ENCODE measurements around the gene SRC.

The SRC gene

DNA sequence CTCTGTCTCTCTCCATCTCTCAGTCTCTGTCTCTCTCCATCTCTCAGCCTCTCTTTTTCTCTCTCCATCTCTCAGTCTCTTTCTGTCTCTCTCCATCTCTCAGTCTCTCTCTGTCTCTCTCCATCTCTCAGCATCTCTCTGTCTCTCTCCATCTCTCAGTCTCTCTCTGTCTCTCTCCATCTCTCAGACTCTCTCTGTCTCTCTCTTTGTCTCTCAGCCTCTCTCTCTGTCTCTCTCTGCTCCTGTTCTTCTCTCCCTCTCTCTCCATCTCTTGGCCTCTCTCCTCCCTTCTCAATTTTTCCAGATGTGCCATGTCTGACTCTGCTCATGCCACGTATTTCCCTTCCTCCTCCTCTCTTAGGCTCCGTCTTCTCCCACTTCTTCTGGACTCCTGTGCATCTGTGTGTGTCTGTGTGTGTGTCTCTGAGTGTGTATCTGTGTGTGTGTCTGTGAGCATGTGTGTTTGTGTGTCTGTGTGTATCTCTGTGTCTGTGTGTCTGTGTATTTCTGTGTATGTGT is 72.7 kb downstream of the SRC start:
- TF ChIP-seq, protein P1, sequence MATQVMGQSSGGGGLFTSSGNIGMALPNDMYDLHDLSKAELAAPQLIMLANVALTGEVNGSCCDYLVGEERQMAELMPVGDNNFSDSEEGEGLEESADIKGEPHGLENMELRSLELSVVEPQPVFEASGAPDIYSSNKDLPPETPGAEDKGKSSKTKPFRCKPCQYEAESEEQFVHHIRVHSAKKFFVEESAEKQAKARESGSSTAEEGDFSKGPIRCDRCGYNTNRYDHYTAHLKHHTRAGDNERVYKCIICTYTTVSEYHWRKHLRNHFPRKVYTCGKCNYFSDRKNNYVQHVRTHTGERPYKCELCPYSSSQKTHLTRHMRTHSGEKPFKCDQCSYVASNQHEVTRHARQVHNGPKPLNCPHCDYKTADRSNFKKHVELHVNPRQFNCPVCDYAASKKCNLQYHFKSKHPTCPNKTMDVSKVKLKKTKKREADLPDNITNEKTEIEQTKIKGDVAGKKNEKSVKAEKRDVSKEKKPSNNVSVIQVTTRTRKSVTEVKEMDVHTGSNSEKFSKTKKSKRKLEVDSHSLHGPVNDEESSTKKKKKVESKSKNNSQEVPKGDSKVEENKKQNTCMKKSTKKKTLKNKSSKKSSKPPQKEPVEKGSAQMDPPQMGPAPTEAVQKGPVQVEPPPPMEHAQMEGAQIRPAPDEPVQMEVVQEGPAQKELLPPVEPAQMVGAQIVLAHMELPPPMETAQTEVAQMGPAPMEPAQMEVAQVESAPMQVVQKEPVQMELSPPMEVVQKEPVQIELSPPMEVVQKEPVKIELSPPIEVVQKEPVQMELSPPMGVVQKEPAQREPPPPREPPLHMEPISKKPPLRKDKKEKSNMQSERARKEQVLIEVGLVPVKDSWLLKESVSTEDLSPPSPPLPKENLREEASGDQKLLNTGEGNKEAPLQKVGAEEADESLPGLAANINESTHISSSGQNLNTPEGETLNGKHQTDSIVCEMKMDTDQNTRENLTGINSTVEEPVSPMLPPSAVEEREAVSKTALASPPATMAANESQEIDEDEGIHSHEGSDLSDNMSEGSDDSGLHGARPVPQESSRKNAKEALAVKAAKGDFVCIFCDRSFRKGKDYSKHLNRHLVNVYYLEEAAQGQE (IDR thresholded peaks at IDR 0.05; ENCODE audit: insufficient read depth in 1 of 2, low read depth in 2 of 2, low read length in 2 of 2): no peak
- no peak for TF ChIP-seq TAF1 (IDR thresholded peaks at IDR 0.05; ENCODE audit: borderline replicate concordance, insufficient read depth, low read length)
- TF ChIP-seq POLR2AphosphoS5 (IDR thresholded peaks at IDR 0.05; ENCODE audit: low read depth, low read length): no peak
- TF ChIP-seq FOXP2 (optimal IDR thresholded peaks at IDR 0.05; ENCODE audit: borderline replicate concordance, extremely low read depth, extremely low read length, insufficient read depth): no peak
- no peak for TF ChIP-seq SIN3A (IDR thresholded peaks at IDR 0.05; ENCODE audit: borderline replicate concordance, insufficient read depth, low read length)

DNA sequence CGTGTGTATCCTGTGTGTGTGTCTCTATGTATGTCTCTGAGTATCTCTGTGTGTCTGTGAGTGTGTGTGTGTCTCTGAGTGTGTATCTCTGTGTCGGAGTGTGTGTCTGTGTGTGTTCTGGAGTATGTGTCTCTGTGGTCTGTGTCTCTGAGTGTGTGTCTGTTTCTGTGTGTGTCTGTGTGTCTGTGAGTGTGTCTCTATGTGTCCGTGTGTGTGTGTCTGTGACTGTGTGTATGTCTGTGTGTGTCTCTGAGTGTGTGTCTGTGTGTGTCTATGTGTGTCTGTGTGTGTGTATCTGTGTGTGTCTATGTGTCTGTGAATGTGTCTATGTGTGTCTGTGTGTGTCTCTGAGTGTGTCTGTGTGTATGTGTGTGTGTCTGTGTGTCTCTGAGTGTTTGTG is 73.4 kb downstream of the SRC start:
- no peak for TF ChIP-seq TAF1 (IDR thresholded peaks at IDR 0.05; ENCODE audit: borderline replicate concordance, insufficient read depth, low read length)
- no peak for TF ChIP-seq SIN3A (IDR thresholded peaks at IDR 0.05; ENCODE audit: borderline replicate concordance, insufficient read depth, low read length)
- no peak for TF ChIP-seq FOXP2 (optimal IDR thresholded peaks at IDR 0.05; ENCODE audit: borderline replicate concordance, extremely low read depth, extremely low read length, insufficient read depth)
- TF ChIP-seq, protein P1 (IDR thresholded peaks at IDR 0.05; ENCODE audit: insufficient read depth in 1 of 2, low read depth in 2 of 2, low read length in 2 of 2): no peak
- TF ChIP-seq POLR2AphosphoS5 (IDR thresholded peaks at IDR 0.05; ENCODE audit: low read depth, low read length): no peak

DNA sequence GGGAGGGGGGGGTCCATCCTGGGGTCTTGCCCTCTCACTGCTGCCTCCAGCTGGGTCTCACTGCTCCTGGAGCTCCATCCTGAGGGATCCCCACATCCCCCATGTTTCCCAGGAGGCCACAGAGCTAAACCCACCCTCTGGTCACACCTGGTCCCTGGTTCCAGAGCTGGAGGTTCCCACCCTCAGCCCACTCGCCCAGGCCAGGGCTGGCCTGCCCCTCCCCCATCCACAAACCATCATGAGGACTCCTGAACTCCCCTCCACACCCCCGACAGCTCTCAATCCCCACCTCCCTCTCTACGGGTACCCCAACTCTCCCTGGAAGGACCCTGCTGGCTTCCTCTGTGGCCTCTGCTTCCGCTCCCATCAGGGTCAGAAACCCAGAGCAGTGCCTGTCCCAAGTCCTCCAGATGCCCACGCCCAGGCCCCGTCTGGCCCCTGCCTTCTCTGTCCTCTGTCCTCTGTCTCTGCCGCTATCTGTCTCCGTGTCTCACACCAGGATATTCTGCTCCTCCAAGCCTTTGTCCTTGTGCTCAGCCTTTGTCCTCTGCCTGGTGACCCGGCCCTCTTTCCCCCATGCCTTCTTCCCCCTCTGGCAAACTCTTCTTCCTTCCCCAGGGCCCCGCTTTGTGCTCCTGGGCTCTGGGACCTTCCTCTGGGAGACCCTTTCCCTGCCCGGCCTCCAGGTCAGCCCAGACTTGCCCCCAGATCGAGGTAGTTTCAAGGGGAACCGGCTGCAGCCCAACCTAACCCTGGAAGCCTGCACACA is 74.0 kb downstream of the SRC start:
- no peak for TF ChIP-seq FOXP2 (optimal IDR thresholded peaks at IDR 0.05; ENCODE audit: borderline replicate concordance, extremely low read depth, extremely low read length, insufficient read depth)

DNA sequence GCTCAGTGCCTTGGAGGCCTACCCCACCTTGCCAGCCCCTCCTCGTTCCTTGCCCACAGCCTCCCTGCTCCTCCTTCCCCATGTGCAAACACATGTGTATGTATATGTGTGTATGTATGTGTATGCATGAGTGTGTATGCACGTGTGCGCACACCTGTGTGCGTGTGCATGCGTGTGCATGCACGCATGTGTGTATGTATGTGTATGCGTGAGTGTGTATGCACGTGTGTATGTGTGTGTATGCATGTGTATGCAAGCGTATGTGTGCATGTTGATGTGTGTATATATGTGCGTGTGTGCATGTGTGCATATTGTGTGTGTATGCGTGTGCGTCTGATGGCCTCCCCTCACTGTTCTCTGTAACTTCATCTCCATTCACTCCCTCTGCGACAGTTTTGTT is 74.7 kb downstream of the SRC start:
- no peak for TF ChIP-seq FOXP2 (optimal IDR thresholded peaks at IDR 0.05; ENCODE audit: borderline replicate concordance, extremely low read depth, extremely low read length, insufficient read depth)
- TF ChIP-seq, protein P1 (IDR thresholded peaks at IDR 0.05; ENCODE audit: insufficient read depth in 1 of 2, low read depth in 2 of 2, low read length in 2 of 2): no peak
- TF ChIP-seq TAF1 (IDR thresholded peaks at IDR 0.05; ENCODE audit: borderline replicate concordance, insufficient read depth, low read length): no peak
- TF ChIP-seq SIN3A (IDR thresholded peaks at IDR 0.05; ENCODE audit: borderline replicate concordance, insufficient read depth, low read length): no peak
- no peak for TF ChIP-seq POLR2AphosphoS5 (IDR thresholded peaks at IDR 0.05; ENCODE audit: low read depth, low read length)

DNA sequence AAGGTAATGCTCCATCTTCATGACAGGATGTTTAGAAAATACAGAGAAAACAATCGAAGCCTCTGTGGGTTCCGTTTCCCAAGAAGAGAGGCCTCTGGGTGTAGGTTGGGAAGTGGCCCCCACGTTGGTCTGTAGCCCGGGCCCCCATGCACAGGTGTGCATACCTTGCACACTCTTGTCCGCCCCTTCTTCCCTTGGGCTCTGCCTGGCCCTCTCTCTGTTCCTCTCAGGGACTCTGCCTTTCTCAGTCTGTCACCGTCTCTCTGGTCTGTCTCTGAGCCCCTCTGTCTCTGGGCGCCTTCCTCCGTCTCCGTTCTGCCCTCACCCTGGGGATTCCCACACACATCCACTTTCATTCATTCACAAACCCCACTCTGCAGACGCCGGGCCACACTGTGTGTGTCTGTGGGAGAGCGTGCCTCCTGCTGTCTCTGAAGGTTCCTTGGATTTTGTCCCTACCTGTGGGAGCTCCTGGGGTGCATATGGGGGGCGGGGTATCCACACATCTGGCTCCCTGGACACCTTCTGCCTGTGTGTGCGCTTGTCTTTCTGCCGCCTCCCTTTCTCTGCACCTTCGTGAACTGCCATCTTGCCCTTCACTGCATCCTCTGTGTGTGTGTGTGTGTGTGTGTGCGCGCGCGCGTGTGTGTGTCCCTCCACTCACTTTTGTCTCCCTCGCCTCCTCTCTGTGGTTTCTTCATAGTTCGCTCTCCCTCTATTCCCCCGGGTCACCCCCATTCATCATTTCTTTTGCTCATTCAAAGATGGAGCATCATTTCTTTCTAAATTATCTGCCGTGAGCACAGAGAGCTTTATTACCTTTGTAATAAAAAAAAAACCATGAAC is 75.3 kb downstream of the SRC start:
- TF ChIP-seq POLR2AphosphoS5 (IDR thresholded peaks at IDR 0.05; ENCODE audit: low read depth, low read length) (no peak), SIN3A (IDR thresholded peaks at IDR 0.05; ENCODE audit: borderline replicate concordance, insufficient read depth, low read length) (no peak), FOXP2 (optimal IDR thresholded peaks at IDR 0.05; ENCODE audit: borderline replicate concordance, extremely low read depth, extremely low read length, insufficient read depth) (no peak), TAF1 (IDR thresholded peaks at IDR 0.05; ENCODE audit: borderline replicate concordance, insufficient read depth, low read length) (no peak)
- TF ChIP-seq, protein P1 (IDR thresholded peaks at IDR 0.05; ENCODE audit: insufficient read depth in 1 of 2, low read depth in 2 of 2, low read length in 2 of 2): no peak
